Measurements from ENCODE around the gene SLC6A19.

- no peak for TF ChIP-seq CTCF (IDR thresholded peaks at IDR 0.05; ENCODE audit: low read depth, low read length, missing input control)
- TF ChIP-seq GABPA (IDR thresholded peaks at IDR 0.05 in 1 of 2, conservative IDR thresholded peaks at IDR 0.05 in 1 of 2), result no peak
- no peak for TF ChIP-seq YY1 (IDR thresholded peaks at IDR 0.05)
- TF ChIP-seq RAD21 (IDR thresholded peaks at IDR 0.05), result no peak
- TF ChIP-seq JUND (IDR thresholded peaks at IDR 0.05), result no peak
- TF ChIP-seq EGR1 (IDR thresholded peaks at IDR 0.05; ENCODE audit: low read depth in 2 of 2), result no peak
- TF ChIP-seq RXRA (IDR thresholded peaks at IDR 0.05), result no peak
- TF ChIP-seq REST (IDR thresholded peaks at IDR 0.05), result no peak
- no peak for TF ChIP-seq HNF4A (conservative IDR thresholded peaks at IDR 0.05)
- TF ChIP-seq ZBTB33 (IDR thresholded peaks at IDR 0.05), result no peak
- TF ChIP-seq MAX (IDR thresholded peaks at IDR 0.05), result no peak
- TF ChIP-seq TAF1 (conservative IDR thresholded peaks at IDR 0.05), result no peak
These were observed at the start of gene SLC6A19 for GRCh38 chr5:1201327-1202025.
